CD4-positive, CD25-positive, alpha-beta regulatory T cell (primary cell): ENCODE results near the gene ANKLE1. TPM values are rescaled to one million over a fixed set of nuclear protein-coding genes. Genes with fewer than 3 reads are reported as not detected.

Experiments
- ATAC-seq, 2 donors: fragments of 150-1000 bp; cut with Tn5 transposase; one replicate each; pipeline ENCODE4 v1.10.0; 2021; ENCODE audit warnings: low read depth in 2 of 2, moderate number of reproducible peaks in 2 of 2, moderate library complexity in 1 of 2
- DNase-seq, 3 donors: peaks; one replicate each; pipeline versions ENCODE4 v3.0.0 to v3.0.0-alpha.2; 2012 to 2022; ENCODE audit warnings: mixed read lengths in 1 of 3
- H3K27ac ChIP-seq: one replicate; pipeline ENCODE4 v1.7.0; 2013; ENCODE audit warnings: mild to moderate bottlenecking, low read length; ENCODE audit not compliant: insufficient read depth, poor library complexity, severe bottlenecking
- H3K27me3 ChIP-seq: one replicate; pipeline ENCODE4 v1.7.0; 2013; ENCODE audit warnings: low read length; ENCODE audit not compliant: control insufficient read depth, insufficient read depth
- H3K36me3 ChIP-seq: one replicate; pipeline ENCODE4 v1.7.0; 2013; ENCODE audit warnings: mild to moderate bottlenecking, low read length, moderate library complexity; ENCODE audit not compliant: control insufficient read depth, insufficient read depth
- H3K4me1 ChIP-seq: 2 replicates; pipeline ENCODE4 v1.7.0; 2013; ENCODE audit warnings: mild to moderate bottlenecking, low read length; ENCODE audit not compliant: insufficient read depth, control insufficient read depth, poor library complexity, severe bottlenecking
- H3K4me3 ChIP-seq: one replicate; pipeline ENCODE4 v1.7.0; 2013; ENCODE audit warnings: low read depth, mild to moderate bottlenecking, low read length, moderate library complexity
- H3K9me3 ChIP-seq, 2 experiments: 1 replicate in 1 of 2; 2 replicates in 1 of 2; pipeline ENCODE4 v1.7.0; 2013; ENCODE audit warnings: low read length in 2 of 2, mild to moderate bottlenecking in 1 of 2, moderate library complexity in 1 of 2; ENCODE audit not compliant: control insufficient read depth in 2 of 2
- H3K27ac Mint-ChIP-seq, 3 donors: one replicate each; pipeline ENCODE4 v1.8.0; 2020 to 2022; ENCODE audit warnings: mild to moderate bottlenecking in 3 of 3, mixed read lengths in 3 of 3, moderate library complexity in 2 of 3
- H3K27me3 Mint-ChIP-seq: one replicate; pipeline ENCODE4 v1.8.0; 2022; ENCODE audit warnings: mild to moderate bottlenecking, mixed read lengths
- H3K36me3 Mint-ChIP-seq: one replicate; pipeline ENCODE4 v1.8.0; 2020; ENCODE audit warnings: mixed read lengths
- H3K4me1 Mint-ChIP-seq, 4 donors: one replicate each; pipeline ENCODE4 v1.8.0; 2020 to 2022; ENCODE audit warnings: mixed read lengths in 4 of 4, mild to moderate bottlenecking in 1 of 4
- H3K4me3 Mint-ChIP-seq, 4 donors: one replicate each; pipeline ENCODE4 v1.8.0; 2020 to 2022; ENCODE audit warnings: mild to moderate bottlenecking in 4 of 4, mixed read lengths in 4 of 4, moderate library complexity in 3 of 4
- H3K9me3 Mint-ChIP-seq, 7 donors: one replicate each; pipeline ENCODE4 v1.8.0; 2020 to 2022; ENCODE audit warnings: mixed read lengths in 7 of 7, mild to moderate bottlenecking in 3 of 7, moderate library complexity in 2 of 7
- polyA plus RNA-seq, 4 donors: library from polyadenylated mRNA; unstranded; fragments of 300-500 nt; fragmentation: Illumina TruSeq; gene quantifications; one replicate each; pipeline ENCODE4 v1.2.3, GENCODE V29; 2021
- total RNA-seq: library from RNA; stranded (reverse); gene quantifications from one replicate; pipeline ENCODE4 v1.2.3, GENCODE V29; 2022

Gene ANKLE1
- total and polyA plus RNA-seq, 5 donors from 2014 or later, result 0.15 to 1.8 (median 1.0) TPM

DNA sequence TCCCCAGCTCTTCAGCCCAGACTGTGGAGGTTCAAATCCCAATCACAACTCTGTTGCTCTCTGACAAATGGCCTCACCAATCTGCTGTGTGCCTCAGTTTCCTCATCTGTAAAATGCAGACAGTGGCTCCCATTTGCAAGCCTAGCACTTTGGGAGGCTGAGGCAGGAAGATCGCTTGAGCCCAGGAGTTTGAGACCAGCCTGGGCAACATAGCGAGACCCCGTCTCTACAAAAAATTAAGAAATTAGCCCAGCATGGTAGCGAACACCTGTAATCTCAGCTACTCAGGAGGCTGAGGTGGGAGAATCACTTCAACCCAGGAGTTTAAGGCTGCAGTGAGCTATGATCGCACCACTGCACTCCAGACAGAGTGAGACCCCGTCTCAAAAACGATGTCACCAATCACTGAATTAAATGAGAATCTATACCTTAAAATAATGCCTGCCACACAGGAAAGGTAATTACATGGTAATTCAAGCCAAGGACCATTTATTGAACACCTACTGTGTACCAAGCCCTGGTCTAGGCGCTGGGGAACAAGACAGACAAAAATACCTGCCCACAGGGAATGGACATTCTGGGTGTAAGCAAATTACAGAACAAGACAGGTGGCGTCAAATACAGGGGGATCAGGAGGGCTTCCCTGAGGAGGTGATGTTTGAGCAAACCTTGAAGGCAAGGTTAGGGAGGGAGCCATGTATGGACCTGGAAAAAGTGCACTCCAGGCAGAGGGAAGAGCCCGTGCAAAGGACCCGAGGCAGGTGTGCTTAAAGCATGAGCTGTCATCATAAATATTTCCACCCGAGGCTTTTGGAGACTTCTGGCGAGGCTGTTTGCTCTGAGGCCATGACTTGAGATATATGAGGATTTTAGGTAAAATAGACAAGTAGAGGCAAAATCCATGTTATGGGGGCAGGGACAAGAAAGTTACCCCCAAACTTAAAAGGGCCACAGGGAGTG, 43.7 kb upstream of the ANKLE1 start:
- H3K9me3 ChIP-seq, result no peaks in the 10 kb centered on the region
- ATAC-seq (no peak), DNase-seq (no peak)
- Mint-ChIP-seq H3K9me3 (no peaks in the 10 kb centered on the region), H3K27me3 (peaks cover 27% of the 10 kb centered on the region), H3K4me1 (peaks cover 0 to 17% (median 0%) of the 10 kb centered on the region in 4 donors), H3K27ac (peak overlapping the region in 1 of 3 donors; percentile 87), H3K4me3 (peak overlapping the region in 2 of 4 donors; percentile 22 to 66), H3K36me3 (no peaks in the 10 kb centered on the region)
- no peaks in the 10 kb centered on the region for H3K36me3 ChIP-seq
- H3K27me3 ChIP-seq, result no peaks in the 10 kb centered on the region
- H3K4me1 ChIP-seq, result peaks cover 12% of the 10 kb centered on the region
- H3K4me3 ChIP-seq, result no peak overlapping the region
- H3K27ac ChIP-seq, result no peak overlapping the region

GRCh38 chr19:17240062-17240752, 41.5 kb upstream of the ANKLE1 start:
- Mint-ChIP-seq H3K27me3 (peaks cover 38% of the 10 kb centered on the region), H3K27ac (peak overlapping the region in 1 of 3 donors; percentile 14)

GRCh38 chr19:17240826-17241399, 40.8 kb upstream of the ANKLE1 start:
- Mint-ChIP-seq H3K27me3 (peaks cover 39% of the 10 kb centered on the region), H3K4me3 (peak overlapping the region in 1 of 4 donors; percentile 48), H3K36me3 (no peaks in the 10 kb centered on the region), H3K27ac (no peak overlapping the region), H3K4me1 (no peaks in the 10 kb centered on the region), H3K9me3 (no peaks in the 10 kb centered on the region)
- peaks cover 7% of the 10 kb centered on the region for H3K4me1 ChIP-seq
- H3K4me3 ChIP-seq, result no peak overlapping the region
- no peaks in the 10 kb centered on the region for H3K36me3 ChIP-seq
- H3K9me3 ChIP-seq, result no peaks in the 10 kb centered on the region
- no peak for DNase-seq
- no peaks in the 10 kb centered on the region for H3K27me3 ChIP-seq
- no peak for ATAC-seq
- H3K27ac ChIP-seq, result no peak overlapping the region

More at GRCh38 chr19:17240062-17240752, 41.5 kb upstream of the ANKLE1 start:
- H3K36me3 ChIP-seq, result no peaks in the 10 kb centered on the region
- DNase-seq (no peak), ATAC-seq (no peak)
- H3K4me3 ChIP-seq, result no peak overlapping the region
- H3K4me1 Mint-ChIP-seq, result no peaks in the 10 kb centered on the region
- H3K27ac ChIP-seq, result no peak overlapping the region
- H3K9me3 Mint-ChIP-seq, result no peaks in the 10 kb centered on the region
- peaks cover 10% of the 10 kb centered on the region for H3K4me1 ChIP-seq
- no peaks in the 10 kb centered on the region for H3K36me3 Mint-ChIP-seq
- no peaks in the 10 kb centered on the region for H3K27me3 ChIP-seq
- H3K9me3 ChIP-seq, result no peaks in the 10 kb centered on the region
- H3K4me3 Mint-ChIP-seq, result peak overlapping the region in 2 of 4 donors; percentile 48 to 54

- Mint-ChIP-seq H3K27ac (no peak overlapping the region), H3K36me3 (no peaks in the 10 kb centered on the region), H3K27me3 (peaks cover 49% of the 10 kb centered on the region), H3K4me3 (no peak overlapping the region), H3K4me1 (peaks cover 0 to 12% (median 1%) of the 10 kb centered on the region in 4 donors), H3K9me3 (no peaks in the 10 kb centered on the region)
- Histone ChIP-seq H3K4me1 (peaks cover 19% of the 10 kb centered on the region), H3K36me3 (no peaks in the 10 kb centered on the region), H3K9me3 (no peaks in the 10 kb centered on the region), H3K4me3 (no peak overlapping the region), H3K27ac (no peak overlapping the region), H3K27me3 (no peaks in the 10 kb centered on the region)
- DNase-seq (no peak), ATAC-seq (no peak)
These were observed 39.1 kb upstream of the ANKLE1 start for GRCh38 chr19:17242431-17243208.

- Histone ChIP-seq H3K36me3 (no peaks in the 10 kb centered on the region), H3K27me3 (no peaks in the 10 kb centered on the region), H3K27ac (no peak overlapping the region), H3K4me3 (no peak overlapping the region), H3K9me3 (no peaks in the 10 kb centered on the region), H3K4me1 (peaks cover 19% of the 10 kb centered on the region)
- Mint-ChIP-seq H3K27me3 (peaks cover 43% of the 10 kb centered on the region), H3K4me3 (peak overlapping the region; percentile 32 to 52 (median 44)), H3K27ac (no peak overlapping the region), H3K4me1 (peaks cover 0 to 12% (median 1%) of the 10 kb centered on the region in 4 donors), H3K36me3 (no peaks in the 10 kb centered on the region), H3K9me3 (no peaks in the 10 kb centered on the region)
- DNase-seq (no peak), ATAC-seq (no peak)
These were observed 38.4 kb upstream of the ANKLE1 start for GRCh38 chr19:17243211-17243829.

DNA sequence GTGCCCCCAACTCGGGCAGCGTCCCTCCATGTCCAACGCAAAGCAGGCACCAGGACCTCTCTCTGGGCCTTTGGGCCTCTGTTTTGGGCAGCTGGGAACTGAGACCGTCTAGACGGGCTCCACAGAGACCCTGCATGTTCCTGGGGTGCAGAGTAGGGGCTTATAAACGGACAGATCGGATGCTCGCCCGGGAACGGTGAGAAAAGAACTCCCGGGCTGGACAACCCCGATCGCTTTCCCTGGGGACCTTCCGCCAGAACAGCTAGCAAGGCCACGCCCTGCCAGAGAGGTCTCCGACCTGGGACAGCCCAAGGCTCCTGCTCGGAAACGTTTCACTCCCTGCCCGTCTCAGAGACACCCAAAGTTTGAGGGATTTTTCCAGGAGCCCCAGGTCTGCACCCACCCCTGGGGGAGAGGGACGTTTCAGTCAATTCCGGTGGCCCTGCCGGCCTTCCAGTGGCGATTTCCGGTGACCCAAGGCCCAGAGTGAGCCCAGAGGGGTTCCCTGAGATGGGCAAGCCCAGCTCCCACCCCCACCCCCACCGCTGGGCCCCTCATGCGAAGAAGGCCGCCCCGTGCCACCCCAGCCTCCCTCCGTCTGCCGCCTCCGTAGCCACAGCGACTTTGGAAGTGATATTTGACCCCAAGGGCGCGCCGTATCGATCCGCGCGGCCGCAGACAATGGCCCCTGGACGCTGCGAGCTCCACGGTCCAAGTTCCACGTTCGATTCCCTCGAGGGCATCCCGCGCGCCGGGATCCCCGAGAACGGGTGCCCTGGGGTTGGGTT, 37.7 kb upstream of the ANKLE1 start:
- Histone ChIP-seq H3K36me3 (no peaks in the 10 kb centered on the region), H3K4me1 (peaks cover 19% of the 10 kb centered on the region), H3K9me3 (no peaks in the 10 kb centered on the region), H3K4me3 (no peak overlapping the region), H3K27ac (no peak overlapping the region), H3K27me3 (no peaks in the 10 kb centered on the region)
- H3K9me3 Mint-ChIP-seq, result no peaks in the 10 kb centered on the region
- ATAC-seq, result no peak
- no peak for DNase-seq
- H3K4me1 Mint-ChIP-seq, result peaks cover 0 to 12% (median 1%) of the 10 kb centered on the region in 4 donors
- H3K27me3 Mint-ChIP-seq, result peaks cover 41% of the 10 kb centered on the region
- no peak overlapping the region for H3K27ac Mint-ChIP-seq
- H3K4me3 Mint-ChIP-seq, result peak overlapping the region; percentile 52 to 67 (median 64)
- H3K36me3 Mint-ChIP-seq, result no peaks in the 10 kb centered on the region
